ENCODE measurements around the gene ADAMTS12.

ADAMTS12 gene

GRCh38 chr5:33487236-33487635, 404.6 kb downstream of the ADAMTS12 start:
- Histone ChIP-seq H3K4me3 (no peak overlapping the region), H3K27me3 (no peaks in the 10 kb centered on the region), H3K27ac (no peak overlapping the region), H3K36me3 (no peaks in the 10 kb centered on the region), H3K9ac (no peak overlapping the region), H3K9me3 (peaks cover 9% of the 10 kb centered on the region; the same call in 1 of the 2 replicates), H4K20me1 (no peaks in the 10 kb centered on the region), H3K4me2 (no peak overlapping the region), H3K4me1 (no peaks in the 10 kb centered on the region)
- no peak for TF ChIP-seq Cebpa-rat (IDR thresholded peaks at IDR 0.05)

DNA sequence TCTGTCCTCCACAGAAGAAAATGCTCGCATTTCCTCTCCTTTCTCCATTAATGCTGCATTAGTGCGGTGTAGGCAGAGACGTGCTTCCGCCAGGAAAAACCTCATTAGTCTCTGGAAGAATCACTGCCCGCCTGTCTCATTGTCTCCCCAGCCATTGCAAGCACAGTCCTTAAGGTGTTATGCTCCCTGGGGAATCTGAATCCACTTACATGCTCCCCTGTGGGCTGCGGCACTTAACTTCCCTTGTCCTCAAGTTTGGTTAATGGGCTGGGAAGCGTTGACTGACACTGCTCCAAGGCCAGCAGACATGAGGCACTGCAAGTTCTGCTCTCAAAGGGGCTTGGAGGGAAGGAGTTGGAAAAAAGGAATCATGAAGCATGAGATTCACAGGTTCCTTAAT, 409.5 kb downstream of the ADAMTS12 start:
- Histone ChIP-seq H3K27me3 (no peaks in the 10 kb centered on the region), H3K27ac (no peak overlapping the region), H4K20me1 (no peaks in the 10 kb centered on the region), H3K9me3 (no peaks in the 10 kb centered on the region), H3K4me3 (no peak overlapping the region), H3K9ac (no peak overlapping the region), H3K4me2 (no peak overlapping the region), H3K4me1 (no peaks in the 10 kb centered on the region), H3K36me3 (peaks cover 20% of the 10 kb centered on the region)
- no peak for TF ChIP-seq Cebpa-rat (IDR thresholded peaks at IDR 0.05)

DNA sequence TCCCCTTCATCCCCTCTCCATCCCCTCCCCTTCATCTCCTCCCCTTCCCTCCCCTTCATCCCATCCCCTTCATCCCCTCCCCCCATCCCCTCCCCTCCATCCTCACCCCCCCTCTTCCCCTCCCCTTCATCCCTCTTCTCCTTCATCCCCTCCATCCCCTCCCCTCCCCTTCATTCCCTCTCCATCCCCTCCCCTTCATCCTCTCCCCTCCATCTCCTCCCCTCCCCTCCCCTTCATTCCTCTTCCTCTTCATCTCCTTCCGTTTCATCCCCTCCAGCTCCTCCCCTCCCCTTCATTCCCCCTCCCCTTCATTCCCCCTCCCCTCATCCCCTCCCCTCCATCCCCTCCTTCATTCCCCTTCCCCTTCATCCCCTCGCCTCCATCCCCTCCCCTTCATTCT, 410.9 kb downstream of the ADAMTS12 start:
- H3K4me1 ChIP-seq: no peaks in the 10 kb centered on the region
- H3K27me3 ChIP-seq: no peaks in the 10 kb centered on the region
- TF ChIP-seq Cebpa-rat (IDR thresholded peaks at IDR 0.05): no peak
- H3K4me2 ChIP-seq: no peak overlapping the region
- H3K4me3 ChIP-seq: no peak overlapping the region
- H4K20me1 ChIP-seq: no peaks in the 10 kb centered on the region
- peaks cover 35% of the 10 kb centered on the region for H3K36me3 ChIP-seq
- no peaks in the 10 kb centered on the region for H3K9me3 ChIP-seq
- H3K9ac ChIP-seq: no peak overlapping the region
- no peak overlapping the region for H3K27ac ChIP-seq

GRCh38 chr5:33479311-33479710, 412.5 kb downstream of the ADAMTS12 start:
- H3K9me3 ChIP-seq: peaks cover 11% of the 10 kb centered on the region
- TF ChIP-seq Cebpa-rat (IDR thresholded peaks at IDR 0.05): no peak
- no peaks in the 10 kb centered on the region for H3K27me3 ChIP-seq
- H3K27ac ChIP-seq: no peak overlapping the region
- H3K4me3 ChIP-seq: no peak overlapping the region
- no peak overlapping the region for H3K4me2 ChIP-seq
- no peak overlapping the region for H3K9ac ChIP-seq
- no peaks in the 10 kb centered on the region for H4K20me1 ChIP-seq
- H3K4me1 ChIP-seq: peaks cover 5% of the 10 kb centered on the region; the same call in 1 of the 2 replicates
- peaks cover 50% of the 10 kb centered on the region for H3K36me3 ChIP-seq

DNA sequence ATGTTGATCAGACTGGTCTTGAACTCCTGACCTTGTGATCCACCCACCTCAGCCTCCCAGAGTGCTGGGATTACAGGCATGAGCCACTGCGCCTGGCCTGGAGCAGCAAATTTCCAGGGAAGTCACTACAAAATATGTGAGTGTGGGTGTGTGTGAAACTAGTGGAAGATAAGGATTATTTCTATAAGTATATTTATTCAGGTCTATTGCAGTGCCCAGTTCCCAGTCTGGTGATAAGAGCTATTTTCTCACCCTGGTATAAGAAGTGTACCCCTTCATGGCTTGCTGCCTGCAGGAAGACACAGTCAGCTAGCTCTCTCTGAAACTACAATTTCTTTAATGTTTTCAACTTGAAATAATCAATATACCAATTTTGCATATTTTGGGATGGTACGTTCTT, 414.0 kb downstream of the ADAMTS12 start:
- H3K4me2 ChIP-seq: no peak overlapping the region
- H3K27me3 ChIP-seq: no peaks in the 10 kb centered on the region
- H3K27ac ChIP-seq: no peak overlapping the region
- no peak overlapping the region for H3K9ac ChIP-seq
- H3K4me1 ChIP-seq: peaks cover 5% of the 10 kb centered on the region; the same call in 1 of the 2 replicates
- no peak overlapping the region for H3K4me3 ChIP-seq
- no peaks in the 10 kb centered on the region for H4K20me1 ChIP-seq
- H3K9me3 ChIP-seq: peaks cover 20% of the 10 kb centered on the region
- TF ChIP-seq Cebpa-rat (IDR thresholded peaks at IDR 0.05): no peak
- peaks cover 65% of the 10 kb centered on the region for H3K36me3 ChIP-seq

- Histone ChIP-seq H3K27ac (no peak overlapping the region), H3K36me3 (peaks cover 73% of the 10 kb centered on the region), H3K4me3 (no peak overlapping the region), H3K9me3 (peaks cover 20% of the 10 kb centered on the region), H3K9ac (no peak overlapping the region), H3K4me1 (peaks cover 5% of the 10 kb centered on the region; the same call in 1 of the 2 replicates), H3K4me2 (no peak overlapping the region), H4K20me1 (no peaks in the 10 kb centered on the region), H3K27me3 (no peaks in the 10 kb centered on the region)
- no peak for TF ChIP-seq Cebpa-rat (IDR thresholded peaks at IDR 0.05)
Measured at GRCh38 chr5:33476992-33477391, 414.8 kb downstream of the ADAMTS12 start.

- H4K20me1 ChIP-seq: peaks cover 5% of the 10 kb centered on the region; the same call in 1 of the 2 replicates
- no peak for TF ChIP-seq Cebpa-rat (IDR thresholded peaks at IDR 0.05)
- peaks cover 5% of the 10 kb centered on the region; the same call in 1 of the 2 replicates for H3K4me1 ChIP-seq
- H3K4me3 ChIP-seq: no peak overlapping the region
- H3K4me2 ChIP-seq: no peak overlapping the region
- H3K27me3 ChIP-seq: no peaks in the 10 kb centered on the region
- H3K9me3 ChIP-seq: peaks cover 20% of the 10 kb centered on the region
- H3K27ac ChIP-seq: no peak overlapping the region
- H3K9ac ChIP-seq: no peak overlapping the region
- peaks cover 85% of the 10 kb centered on the region for H3K36me3 ChIP-seq
Measured at GRCh38 chr5:33475706-33476105, 416.1 kb downstream of the ADAMTS12 start.

DNA sequence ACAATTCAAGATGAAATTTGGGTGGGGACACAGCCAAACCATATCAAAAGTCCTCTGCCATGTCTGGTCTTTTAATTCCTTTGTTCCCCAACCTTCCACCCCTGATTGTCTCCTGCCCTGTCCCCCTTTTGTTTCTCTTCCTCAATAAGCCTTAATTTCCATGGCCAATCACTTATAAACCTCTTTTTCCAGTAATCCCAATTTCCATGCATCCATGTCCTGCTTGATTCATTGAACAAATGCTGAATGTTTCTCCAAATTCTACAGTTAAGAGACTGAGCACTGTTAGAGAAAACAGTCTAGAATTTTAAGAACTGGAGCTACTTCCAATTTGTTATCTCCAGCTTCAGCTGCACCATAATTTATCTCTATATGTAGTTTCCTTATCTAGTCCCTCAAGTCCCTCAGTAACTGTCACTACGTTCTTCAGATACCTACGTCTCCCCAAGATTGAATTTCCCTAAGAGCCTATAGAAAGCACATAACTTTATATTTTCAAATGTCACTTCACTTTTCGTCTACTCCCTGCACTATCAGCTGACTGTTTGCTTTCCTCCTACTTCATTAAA, 416.8 kb downstream of the ADAMTS12 start:
- peaks cover 5% of the 10 kb centered on the region; the same call in 1 of the 2 replicates for H3K4me1 ChIP-seq
- no peaks in the 10 kb centered on the region for H3K27me3 ChIP-seq
- H3K9me3 ChIP-seq: peaks cover 20% of the 10 kb centered on the region
- H3K27ac ChIP-seq: no peak overlapping the region
- H3K36me3 ChIP-seq: peaks cover 90% of the 10 kb centered on the region
- H3K9ac ChIP-seq: no peak overlapping the region
- no peak overlapping the region for H3K4me3 ChIP-seq
- TF ChIP-seq Cebpa-rat (IDR thresholded peaks at IDR 0.05): no peak
- H3K4me2 ChIP-seq: no peak overlapping the region
- H4K20me1 ChIP-seq: peaks cover 11% of the 10 kb centered on the region; the same call in 1 of the 2 replicates

DNA sequence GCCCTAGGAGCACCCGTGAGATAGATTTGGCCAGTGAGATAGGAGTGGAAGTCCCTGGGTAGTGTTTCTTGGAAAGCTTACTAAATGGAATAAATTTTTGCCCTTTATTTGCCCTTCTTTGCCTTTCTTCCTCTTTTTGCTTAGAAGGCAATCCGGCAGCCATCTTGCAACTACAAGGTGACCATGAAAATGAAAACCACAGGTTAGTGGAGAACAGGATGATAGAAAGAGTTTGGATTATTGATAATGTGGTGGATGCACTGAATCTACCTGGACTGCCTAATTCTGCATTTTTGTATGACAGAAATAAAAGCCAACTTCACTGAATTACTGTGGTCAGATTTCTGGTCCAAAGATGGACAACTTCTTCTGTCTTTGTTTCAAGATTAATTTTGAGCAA, 417.8 kb downstream of the ADAMTS12 start:
- H3K36me3 ChIP-seq: peaks cover 90% of the 10 kb centered on the region
- no peak overlapping the region for H3K27ac ChIP-seq
- no peak for TF ChIP-seq Cebpa-rat (IDR thresholded peaks at IDR 0.05)
- H3K27me3 ChIP-seq: no peaks in the 10 kb centered on the region
- no peak overlapping the region for H3K4me2 ChIP-seq
- H3K9me3 ChIP-seq: peaks cover 20% of the 10 kb centered on the region
- peaks cover 21% of the 10 kb centered on the region for H4K20me1 ChIP-seq
- H3K4me3 ChIP-seq: no peak overlapping the region
- peaks cover 5% of the 10 kb centered on the region; the same call in 1 of the 2 replicates for H3K4me1 ChIP-seq
- no peak overlapping the region for H3K9ac ChIP-seq
